ENCODE measurements around the gene LINC00237. TPM values are rescaled to one million over a fixed set of nuclear protein-coding genes. Genes with fewer than 3 reads are reported as not detected.

LINC00237 gene
- total and polyA plus RNA-seq, 2 of the 8 experiments (the other 6 are each of a cell fraction or from before 2014, with no cell fraction given): 0.28 to 1.4 TPM

DNA sequence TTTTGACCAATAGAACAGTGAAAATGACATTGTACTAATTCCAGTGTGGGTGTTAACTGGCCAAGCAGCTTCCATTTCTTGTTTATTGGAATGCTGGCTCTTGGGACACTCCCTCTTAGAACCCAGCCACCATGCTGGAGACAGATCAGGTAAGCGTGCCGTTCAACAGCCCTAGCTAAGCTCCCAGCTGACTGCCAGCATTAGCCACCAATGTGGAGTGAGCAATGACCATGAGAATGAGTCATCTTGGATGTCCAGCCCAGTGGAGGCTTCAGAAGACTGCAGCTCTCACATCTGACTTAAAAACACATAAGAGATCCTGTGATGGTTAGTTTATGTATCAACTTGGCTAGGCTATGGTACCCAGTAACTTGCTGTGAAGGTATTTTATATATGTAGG is 3.0 kb upstream of the LINC00237 start:
- H3K23ac ChIP-seq (ENCODE audit: insufficient read length): no peak overlapping the region
- no peak overlapping the region for H2BK15ac ChIP-seq (ENCODE audit: low read length)
- H4K20me1 ChIP-seq (replicated peaks in 1 of 2; ENCODE audit: control insufficient read depth in 1 of 2, insufficient read depth in 2 of 2, low read length in 2 of 2): peaks cover 0 to under 1% of the 10 kb centered on the region in 2 experiments
- no peaks in the 10 kb centered on the region for H3K79me1 ChIP-seq (ENCODE audit: low read depth, low read length)
- TF ChIP-seq RBBP5 (IDR thresholded peaks at IDR 0.05; ENCODE audit: borderline replicate concordance, low read depth, low read length) (no peak), ZNF274 (IDR thresholded peaks at IDR 0.05; ENCODE audit: borderline replicate concordance, extremely low read depth, low read length) (no peak), SAP30 (IDR thresholded peaks at IDR 0.05; ENCODE audit: insufficient read depth, insufficient replicate concordance, low read length) (no peak), RXRA (IDR thresholded peaks at IDR 0.05; ENCODE audit: insufficient read depth, low read depth, low read length) (no peak)
- peaks cover 20 to 47% (median 39%) of the 10 kb centered on the region in 4 experiments for H3K27me3 ChIP-seq (replicated peaks in 1 of 4; ENCODE audit: control insufficient read depth in 3 of 4, extremely low read depth in 1 of 4, insufficient read depth in 3 of 4, low read length in 3 of 4)
- no peak overlapping the region for H3K9ac ChIP-seq (replicated peaks in 1 of 4; ENCODE audit: extremely low read depth in 1 of 4, low read depth in 3 of 4, low read length in 3 of 4)
- H3K36me3 ChIP-seq (ENCODE audit: control insufficient read depth in 2 of 4, insufficient read depth in 4 of 4, low read length in 3 of 4): no peaks in the 10 kb centered on the region
- ChIA-PET POLR2A (ENCODE audit: partially characterized antibody) (no interaction called here), CTCF (ENCODE audit: partially characterized antibody) (interaction anchor here (1.4 to 2.2 kb wide), 4 partner anchors 14 to 396 kb away, joined by 4 to 6 read pairs (median 5); no protein-coding TSS in a partner anchor)
- no peak overlapping the region for H3K4ac ChIP-seq (replicated peaks; ENCODE audit: insufficient read length, low read depth, low read length)
- H3K9me3 ChIP-seq (ENCODE audit: insufficient read depth in 2 of 2, low read depth in 1 of 2, low read length in 1 of 2): no peaks in the 10 kb centered on the region
- H3K14ac ChIP-seq (ENCODE audit: insufficient read length): no peak overlapping the region
- no peak overlapping the region for H2BK12ac ChIP-seq (ENCODE audit: low read depth, low read length)
- no peak overlapping the region for H3K18ac ChIP-seq (ENCODE audit: extremely low read depth, low read length)
- no peak overlapping the region for H3K56ac ChIP-seq (replicated peaks; ENCODE audit: insufficient read length, low read depth, low read length)
- H3K79me2 ChIP-seq (ENCODE audit: control insufficient read depth in 1 of 2, insufficient read depth in 2 of 2, low read length in 2 of 2): no peaks in the 10 kb centered on the region
- no peak overlapping the region for H2BK120ac ChIP-seq (replicated peaks; ENCODE audit: low read depth, low read length)
- no peak overlapping the region for H4K8ac ChIP-seq (ENCODE audit: extremely low read depth, insufficient read depth, low read length)
- H4K91ac ChIP-seq (replicated peaks; ENCODE audit: insufficient read length, low read length): no peak overlapping the region
- H3K4me1 ChIP-seq (replicated peaks in 1 of 4; ENCODE audit: control insufficient read depth in 3 of 4, insufficient read depth in 4 of 4, low read length in 3 of 4): peaks cover 4 to 10% (median 6%) of the 10 kb centered on the region in 4 experiments
- no peak overlapping the region for H2BK20ac ChIP-seq (ENCODE audit: low read length)
- H2BK5ac ChIP-seq (ENCODE audit: low read depth, low read length): no peak overlapping the region
- DNase-seq (ENCODE audit: low read depth in 1 of 2, low spot score in 2 of 2) (no peak), FAIRE-seq (no peak)
- H3K4me3 ChIP-seq (ENCODE audit: extremely low read depth in 1 of 4, insufficient read depth in 2 of 4, low read depth in 3 of 4, low read length in 4 of 4): no peak overlapping the region
- 84% methylated on average over 2 of the region's 2 CpGs; no CpG with 5 or more reads in 1 of the 2 experiments for WGBS, 2 experiments (ENCODE audit: extremely low coverage in 1 of 2, insufficient coverage in 1 of 2, insufficient read length in 1 of 2, insufficient replicate concordance in 2 of 2, low coverage in 1 of 2, low lambda C conversion rate in 2 of 2, missing lambda C conversion rate in 1 of 2)
- H3K4me2 ChIP-seq (ENCODE audit: insufficient read depth in 1 of 2, low read depth in 2 of 2, low read length in 2 of 2): no peak overlapping the region
- no peak overlapping the region for H4K5ac ChIP-seq (ENCODE audit: insufficient read length, low read depth, low read length)
- H3K27ac ChIP-seq (ENCODE audit: low read depth, low read length): no peak overlapping the region
- no peak overlapping the region for H2AFZ ChIP-seq (ENCODE audit: low read length)
- no peak overlapping the region for H2AK5ac ChIP-seq (ENCODE audit: low read depth, low read length)
- H3K23me2 ChIP-seq (ENCODE audit: low read depth, low read length): peaks cover 13% of the 10 kb centered on the region
